Natural killer cell (primary cell): ENCODE results near the gene SRRM4. TPM values are rescaled to one million over a fixed set of nuclear protein-coding genes. Genes with fewer than 3 reads are reported as not detected.

Source experiments
- ATAC-seq, 3 donors: fragments of 150-1000 bp in 2 of 3; fragments of 200-7000 bp in 1 of 3; cut with Tn5 transposase; 1 replicate in 1 of 3; 2 replicates in 2 of 3; pipeline ENCODE4 v1.10.0; 2021; ENCODE audit warnings: mild to moderate bottlenecking in 2 of 3, moderate library complexity in 2 of 3
- DNase-seq, 2 donors: peaks; one replicate each; pipeline versions ENCODE4 v3.0.0 to v3.0.0-alpha.2; 2013 to 2021; ENCODE audit warnings: mixed read lengths in 1 of 2
- H3K27ac ChIP-seq: one replicate; pipeline ENCODE4 v1.5.1; 2013; ENCODE audit warnings: mild to moderate bottlenecking, low read length
- H3K27me3 ChIP-seq: one replicate; pipeline ENCODE4 v1.6.1; 2013; ENCODE audit warnings: low read length; ENCODE audit not compliant: control insufficient read depth, insufficient read depth
- H3K36me3 ChIP-seq: one replicate; pipeline ENCODE4 v1.6.1; 2013; ENCODE audit warnings: low read length; ENCODE audit not compliant: control insufficient read depth, insufficient read depth
- H3K4me1 ChIP-seq: one replicate; pipeline ENCODE4 v1.6.1; 2013; ENCODE audit warnings: low read length; ENCODE audit not compliant: control insufficient read depth, insufficient read depth
- H3K4me3 ChIP-seq: one replicate; pipeline ENCODE4 v1.5.1; 2013; ENCODE audit warnings: low read length
- H3K9me3 ChIP-seq: one replicate; pipeline ENCODE4 v1.6.1; 2013; ENCODE audit warnings: low read length; ENCODE audit not compliant: control insufficient read depth, insufficient read depth
- H3K27ac Mint-ChIP-seq, 2 donors: one replicate each; pipeline ENCODE4 v1.8.0; 2022; ENCODE audit warnings: mild to moderate bottlenecking in 2 of 2, mixed read lengths in 2 of 2, moderate library complexity in 1 of 2
- H3K27me3 Mint-ChIP-seq, 2 donors: one replicate each; pipeline ENCODE4 v1.8.0; 2022; ENCODE audit warnings: low read depth in 2 of 2, mixed read lengths in 2 of 2
- H3K36me3 Mint-ChIP-seq: one replicate; pipeline ENCODE4 v1.8.0; 2022; ENCODE audit warnings: mixed read lengths
- H3K4me1 Mint-ChIP-seq, 2 donors: one replicate each; pipeline ENCODE4 v1.8.0; 2022; ENCODE audit warnings: mixed read lengths in 2 of 2
- H3K4me3 Mint-ChIP-seq: one replicate; pipeline ENCODE4 v1.8.0; 2022; ENCODE audit warnings: mild to moderate bottlenecking, moderate library complexity, mixed read lengths
- H3K9me3 Mint-ChIP-seq, 2 donors: one replicate each; pipeline ENCODE4 v1.8.0; 2022; ENCODE audit warnings: mixed read lengths in 2 of 2
- CTCF ChIP-seq: fragments of 200-600 bp; IDR thresholded peaks from one replicate; pipeline ENCODE4 v1.8.0; 2022; ENCODE audit warnings: antibody characterized with exemption
- WGBS: methylation state at CpG from one replicate; pipeline ENCODE4 v1.1.7; 2013; ENCODE audit warnings: missing lambda C conversion rate; ENCODE audit not compliant: insufficient coverage; 5-methylcytosine and 5-hydroxymethylcytosine counted together
- intact Hi-C: fragments of 100-400 bp; cut with micrococcal nuclease; formaldehyde crosslinking; loops from one replicate; pipeline ENCODE4 v1.14.2; 2022
- total RNA-seq, 4 donors: library from RNA; stranded (reverse); fragments of 120-200 nt in 1 of 4; gene quantifications; one replicate each; pipeline versions ENCODE4 v1.2.3 to v1.2.4, GENCODE V29; 2013 to 2022

Gene SRRM4
- total RNA-seq, 3 donors from 2014 or later (not counting 1 experiment from before 2014, with no cell fraction given) = not detected

GRCh38 chr12:119153477-119154434, 172.4 kb downstream of the SRRM4 start:
- Histone ChIP-seq H3K27me3 (peaks cover 5% of the 10 kb centered on the region), H3K4me1 (no peaks in the 10 kb centered on the region), H3K9me3 (no peaks in the 10 kb centered on the region), H3K36me3 (no peaks in the 10 kb centered on the region), H3K4me3 (no peak overlapping the region), H3K27ac (no peak overlapping the region)
- no peak overlapping the region for H3K27ac Mint-ChIP-seq
- TF ChIP-seq CTCF = no peak
- H3K36me3 Mint-ChIP-seq = no peaks in the 10 kb centered on the region
- H3K4me3 Mint-ChIP-seq = no peak overlapping the region
- ATAC-seq (peak in 1 of 3 donors; percentile 35), DNase-seq (no peak)
- peaks cover 0 to 2% of the 10 kb centered on the region in 2 donors for H3K9me3 Mint-ChIP-seq
- peaks cover 16 to 33% of the 10 kb centered on the region in 2 donors for H3K27me3 Mint-ChIP-seq
- H3K4me1 Mint-ChIP-seq = peaks cover 0 to 8% of the 10 kb centered on the region in 2 donors
- WGBS = 22% methylated on average over 45 of the region's 49 CpGs
- intact Hi-C loops = no loop called here

- H3K4me1 Mint-ChIP-seq = peaks cover 0 to 8% of the 10 kb centered on the region in 2 donors
- H3K4me3 Mint-ChIP-seq = no peak overlapping the region
- intact Hi-C loops = no loop called here
- no peak for TF ChIP-seq CTCF
- DNase-seq (no peak), ATAC-seq (no peak)
- H3K9me3 ChIP-seq = no peaks in the 10 kb centered on the region
- H3K4me3 ChIP-seq = no peak overlapping the region
- no peak overlapping the region for H3K27ac ChIP-seq
- peaks cover 16 to 31% of the 10 kb centered on the region in 2 donors for H3K27me3 Mint-ChIP-seq
- no peak overlapping the region for H3K27ac Mint-ChIP-seq
- no peaks in the 10 kb centered on the region for H3K4me1 ChIP-seq
- peaks cover 0 to 2% of the 10 kb centered on the region in 2 donors for H3K9me3 Mint-ChIP-seq
- H3K27me3 ChIP-seq = peaks cover 5% of the 10 kb centered on the region
- no peaks in the 10 kb centered on the region for H3K36me3 ChIP-seq
- WGBS = 66% methylated on average over 11 of the region's 11 CpGs
- no peaks in the 10 kb centered on the region for H3K36me3 Mint-ChIP-seq
These were observed 173.1 kb downstream of the SRRM4 start for GRCh38 chr12:119154435-119154818.

- no peak for TF ChIP-seq CTCF
- 76% methylated on average over 31 of the region's 35 CpGs for WGBS
- peaks cover 0 to 8% of the 10 kb centered on the region in 2 donors for H3K4me1 Mint-ChIP-seq
These were observed 175.2 kb downstream of the SRRM4 start for GRCh38 chr12:119156401-119157044.

More at GRCh38 chr12:119156401-119157044, 175.2 kb downstream of the SRRM4 start:
- peaks cover 14 to 33% of the 10 kb centered on the region in 2 donors for H3K27me3 Mint-ChIP-seq
- Histone ChIP-seq H3K27me3 (peaks cover 5% of the 10 kb centered on the region), H3K9me3 (no peaks in the 10 kb centered on the region), H3K4me3 (no peak overlapping the region), H3K27ac (no peak overlapping the region), H3K36me3 (no peaks in the 10 kb centered on the region), H3K4me1 (no peaks in the 10 kb centered on the region)
- H3K9me3 Mint-ChIP-seq = peaks cover 0 to 5% of the 10 kb centered on the region in 2 donors
- DNase-seq (no peak), ATAC-seq (no peak)
- no peak overlapping the region for H3K27ac Mint-ChIP-seq
- no peaks in the 10 kb centered on the region for H3K36me3 Mint-ChIP-seq
- no peak overlapping the region for H3K4me3 Mint-ChIP-seq
- intact Hi-C loops = no loop called here
